Skin of body (tissue), 2 donors: ENCODE results near the gene EFNA2. TPM values are rescaled to one million over a fixed set of nuclear protein-coding genes. Genes with fewer than 3 reads are reported as not detected.

Source experiments
- DNase-seq: peaks from one replicate; lab custom pipeline; 2025; lab: John Stamatoyannopoulos, UW
- total RNA-seq: library from RNA; depleted of rRNA; stranded (reverse); fragments of >200 nt; gene quantifications from one replicate; pipeline ENCODE4 v1.2.3, GENCODE V29; 2014

Gene EFNA2
- total RNA-seq, 1 donor from 2014 or later, result 0.39 TPM

GRCh38 chr19:1271528-1272422 lies 13.9 kb upstream of the EFNA2 start:
- no peak for DNase-seq

- DNase-seq, result no peak
These were observed 13.0 kb upstream of the EFNA2 start for GRCh38 chr19:1272423-1273262.

- DNase-seq, result no peak
These were observed 12.2 kb upstream of the EFNA2 start for GRCh38 chr19:1273263-1274041.

- DNase-seq, result no peak
These were observed 11.4 kb upstream of the EFNA2 start for GRCh38 chr19:1274081-1274851.

- DNase-seq, result no peak
These were observed 10.8 kb upstream of the EFNA2 start for GRCh38 chr19:1274852-1275259.

- DNase-seq, result peak; percentile 92
These were observed 10.3 kb upstream of the EFNA2 start, which contains the start of gene FAM174C for GRCh38 chr19:1275260-1275975. FAM174C (plus strand) TSS chr19:1275530; CDS start chr19:1275550, 20 bp downstream.

- no peak for DNase-seq
These were observed 9.6 kb upstream of the EFNA2 start for GRCh38 chr19:1275976-1276627.

GRCh38 chr19:1276628-1277022 lies 9.0 kb upstream of the EFNA2 start:
- DNase-seq, result no peak

- DNase-seq, result no peak
These were observed 8.6 kb upstream of the EFNA2 start for GRCh38 chr19:1277061-1277460.

- DNase-seq, result no peak
These were observed 7.6 kb upstream of the EFNA2 start for GRCh38 chr19:1278074-1278473.

- no peak for DNase-seq
These were observed 6.7 kb upstream of the EFNA2 start for GRCh38 chr19:1278713-1279660.

- peak; percentile 72 for DNase-seq
These were observed 5.8 kb upstream of the EFNA2 start for GRCh38 chr19:1279782-1280341.

- DNase-seq, result no peak
These were observed 4.8 kb upstream of the EFNA2 start for GRCh38 chr19:1280636-1281568.

GRCh38 chr19:1281569-1282287 lies 3.9 kb upstream of the EFNA2 start:
- DNase-seq, result no peak

GRCh38 chr19:1282588-1283206 lies 3.0 kb upstream of the EFNA2 start:
- DNase-seq, result no peak
